ENCODE data around the gene GON4L.
"Not testable (repeated sequence)": the region's sequence is repeated elsewhere in the genome, so short reads cannot be mapped to it uniquely, and the experiment has no call there.

The GON4L gene

GRCh38 chr1:155816351-155816750 lies 40.7 kb downstream of the GON4L start:
- H3K9ac ChIP-seq (ENCODE audit: low read length in 2 of 2), result no peak overlapping the region
- H3K9me3 ChIP-seq (ENCODE audit: control insufficient read depth in 2 of 2, low read length in 2 of 2), result no peaks in the 10 kb centered on the region
- no peak overlapping the region for H3K27ac ChIP-seq (ENCODE audit: low read length)
- H3K27me3 ChIP-seq (ENCODE audit: control insufficient read depth in 1 of 2, insufficient read depth in 2 of 2, low read length in 2 of 2), result no peaks in the 10 kb centered on the region
- no peaks in the 10 kb centered on the region for H3K4me1 ChIP-seq (ENCODE audit: control insufficient read depth, insufficient read depth, low read length)
- H3K36me3 ChIP-seq (ENCODE audit: control insufficient read depth in 2 of 2, insufficient read depth in 2 of 2, low read length in 2 of 2), result peaks cover 25 to 31% of the 10 kb centered on the region in 2 donors
- H3K4me3 ChIP-seq (ENCODE audit: low read length in 2 of 2), result no peak overlapping the region

- H3K27ac ChIP-seq (ENCODE audit: low read length), result no peak overlapping the region
- H3K9me3 ChIP-seq (ENCODE audit: control insufficient read depth in 2 of 2, low read length in 2 of 2), result no peaks in the 10 kb centered on the region
- no peak overlapping the region for H3K4me3 ChIP-seq (ENCODE audit: low read length in 2 of 2)
- H3K9ac ChIP-seq (ENCODE audit: low read length in 2 of 2), result no peak overlapping the region
- H3K27me3 ChIP-seq (ENCODE audit: control insufficient read depth in 1 of 2, insufficient read depth in 2 of 2, low read length in 2 of 2), result no peaks in the 10 kb centered on the region
- H3K36me3 ChIP-seq (ENCODE audit: control insufficient read depth in 2 of 2, insufficient read depth in 2 of 2, low read length in 2 of 2), result peaks cover 15 to 24% of the 10 kb centered on the region in 2 donors
- no peaks in the 10 kb centered on the region for H3K4me1 ChIP-seq (ENCODE audit: control insufficient read depth, insufficient read depth, low read length)
These were observed 43.3 kb downstream of the GON4L start for GRCh38 chr1:155813672-155814071.

- Histone ChIP-seq H3K4me3 (ENCODE audit: low read length in 2 of 2) (no peak overlapping the region), H3K4me1 (ENCODE audit: control insufficient read depth, insufficient read depth, low read length) (no peaks in the 10 kb centered on the region), H3K36me3 (ENCODE audit: control insufficient read depth in 2 of 2, insufficient read depth in 2 of 2, low read length in 2 of 2) (peaks cover 10 to 23% of the 10 kb centered on the region in 2 donors), H3K9me3 (ENCODE audit: control insufficient read depth in 2 of 2, low read length in 2 of 2) (no peaks in the 10 kb centered on the region), H3K27me3 (ENCODE audit: control insufficient read depth in 1 of 2, insufficient read depth in 2 of 2, low read length in 2 of 2) (no peaks in the 10 kb centered on the region), H3K27ac (ENCODE audit: low read length) (no peak overlapping the region), H3K9ac (ENCODE audit: low read length in 2 of 2) (no peak overlapping the region)
These were observed 44.1 kb downstream of the GON4L start for GRCh38 chr1:155812878-155813277.

- H3K36me3 ChIP-seq (ENCODE audit: control insufficient read depth in 2 of 2, insufficient read depth in 2 of 2, low read length in 2 of 2), result peaks cover 11 to 29% of the 10 kb centered on the region in 2 donors
These were observed 47.9 kb downstream of the GON4L start for GRCh38 chr1:155809088-155809487.

GRCh38 chr1:155801149-155801548 lies 55.9 kb downstream of the GON4L start:
- no peaks in the 10 kb centered on the region for H3K4me1 ChIP-seq (ENCODE audit: control insufficient read depth, insufficient read depth, low read length)
- H3K9ac ChIP-seq (ENCODE audit: low read length in 2 of 2), result no peak overlapping the region
- H3K9me3 ChIP-seq (ENCODE audit: control insufficient read depth in 2 of 2, low read length in 2 of 2), result no peaks in the 10 kb centered on the region
- no peak overlapping the region for H3K27ac ChIP-seq (ENCODE audit: low read length)
- H3K36me3 ChIP-seq (ENCODE audit: control insufficient read depth in 2 of 2, insufficient read depth in 2 of 2, low read length in 2 of 2), result peaks cover 22 to 23% of the 10 kb centered on the region in 2 donors
- H3K4me3 ChIP-seq (ENCODE audit: low read length in 2 of 2), result no peak overlapping the region
- H3K27me3 ChIP-seq (ENCODE audit: control insufficient read depth in 1 of 2, insufficient read depth in 2 of 2, low read length in 2 of 2), result no peaks in the 10 kb centered on the region

More at GRCh38 chr1:155809088-155809487, 47.9 kb downstream of the GON4L start:
- Histone ChIP-seq H3K4me1 (ENCODE audit: control insufficient read depth, insufficient read depth, low read length) (no peaks in the 10 kb centered on the region), H3K27ac (ENCODE audit: low read length) (no peak overlapping the region), H3K27me3 (ENCODE audit: control insufficient read depth in 1 of 2, insufficient read depth in 2 of 2, low read length in 2 of 2) (no peaks in the 10 kb centered on the region), H3K9me3 (ENCODE audit: control insufficient read depth in 2 of 2, low read length in 2 of 2) (no peaks in the 10 kb centered on the region), H3K9ac (ENCODE audit: low read length in 2 of 2) (no peak overlapping the region), H3K4me3 (ENCODE audit: low read length in 2 of 2) (no peak overlapping the region)

- H3K36me3 ChIP-seq (ENCODE audit: control insufficient read depth in 2 of 2, insufficient read depth in 2 of 2, low read length in 2 of 2), result peaks cover 9 to 11% of the 10 kb centered on the region in 2 donors
- not testable (repeated sequence) for H3K4me1 ChIP-seq (ENCODE audit: control insufficient read depth, insufficient read depth, low read length); H3K9ac ChIP-seq (ENCODE audit: low read length in 2 of 2); H3K9me3 ChIP-seq (ENCODE audit: control insufficient read depth in 2 of 2, low read length in 2 of 2); H3K27ac ChIP-seq (ENCODE audit: low read length); H3K27me3 ChIP-seq (ENCODE audit: control insufficient read depth in 1 of 2, insufficient read depth in 2 of 2, low read length in 2 of 2); H3K4me3 ChIP-seq (ENCODE audit: low read length in 2 of 2)
These were observed 61.4 kb downstream of the GON4L start for GRCh38 chr1:155795618-155796017.

- no peak overlapping the region for H3K9ac ChIP-seq (ENCODE audit: low read length in 2 of 2)
- H3K4me1 ChIP-seq (ENCODE audit: control insufficient read depth, insufficient read depth, low read length), result no peaks in the 10 kb centered on the region
- H3K27me3 ChIP-seq (ENCODE audit: control insufficient read depth in 1 of 2, insufficient read depth in 2 of 2, low read length in 2 of 2), result no peaks in the 10 kb centered on the region
- H3K36me3 ChIP-seq (ENCODE audit: control insufficient read depth in 2 of 2, insufficient read depth in 2 of 2, low read length in 2 of 2), result peaks cover 13% of the 10 kb centered on the region in 2 donors
- no peak overlapping the region for H3K27ac ChIP-seq (ENCODE audit: low read length)
- no peaks in the 10 kb centered on the region for H3K9me3 ChIP-seq (ENCODE audit: control insufficient read depth in 2 of 2, low read length in 2 of 2)
- H3K4me3 ChIP-seq (ENCODE audit: low read length in 2 of 2), result no peak overlapping the region
These were observed 62.3 kb downstream of the GON4L start for GRCh38 chr1:155794605-155795245.

GRCh38 chr1:155793213-155793612 lies 63.8 kb downstream of the GON4L start:
- Histone ChIP-seq H3K4me3 (ENCODE audit: low read length in 2 of 2) (no peak overlapping the region), H3K27me3 (ENCODE audit: control insufficient read depth in 1 of 2, insufficient read depth in 2 of 2, low read length in 2 of 2) (no peaks in the 10 kb centered on the region), H3K36me3 (ENCODE audit: control insufficient read depth in 2 of 2, insufficient read depth in 2 of 2, low read length in 2 of 2) (peaks cover 7 to 9% of the 10 kb centered on the region in 2 donors), H3K27ac (ENCODE audit: low read length) (no peak overlapping the region), H3K4me1 (ENCODE audit: control insufficient read depth, insufficient read depth, low read length) (no peaks in the 10 kb centered on the region), H3K9ac (ENCODE audit: low read length in 2 of 2) (no peak overlapping the region), H3K9me3 (ENCODE audit: control insufficient read depth in 2 of 2, low read length in 2 of 2) (no peaks in the 10 kb centered on the region)

- peaks cover 20 to 31% of the 10 kb centered on the region in 2 donors for H3K36me3 ChIP-seq (ENCODE audit: control insufficient read depth in 2 of 2, insufficient read depth in 2 of 2, low read length in 2 of 2)
- H3K27ac ChIP-seq (ENCODE audit: low read length), result no peak overlapping the region
- H3K9me3 ChIP-seq (ENCODE audit: control insufficient read depth in 2 of 2, low read length in 2 of 2), result no peaks in the 10 kb centered on the region
- no peaks in the 10 kb centered on the region for H3K27me3 ChIP-seq (ENCODE audit: control insufficient read depth in 1 of 2, insufficient read depth in 2 of 2, low read length in 2 of 2)
- no peak overlapping the region for H3K4me3 ChIP-seq (ENCODE audit: low read length in 2 of 2)
- no peak overlapping the region for H3K9ac ChIP-seq (ENCODE audit: low read length in 2 of 2)
- H3K4me1 ChIP-seq (ENCODE audit: control insufficient read depth, insufficient read depth, low read length), result no peaks in the 10 kb centered on the region
These were observed 79.4 kb downstream of the GON4L start for GRCh38 chr1:155777582-155777981.

- peaks cover 29 to 30% of the 10 kb centered on the region in 2 donors for H3K36me3 ChIP-seq (ENCODE audit: control insufficient read depth in 2 of 2, insufficient read depth in 2 of 2, low read length in 2 of 2)
These were observed 80.6 kb downstream of the GON4L start for GRCh38 chr1:155776414-155776813.

GRCh38 chr1:155773221-155773620 lies 83.8 kb downstream of the GON4L start:
- H3K4me1 ChIP-seq (ENCODE audit: control insufficient read depth, insufficient read depth, low read length), result no peaks in the 10 kb centered on the region
- H3K27ac ChIP-seq (ENCODE audit: low read length), result no peak overlapping the region
- H3K9me3 ChIP-seq (ENCODE audit: control insufficient read depth in 2 of 2, low read length in 2 of 2), result no peaks in the 10 kb centered on the region
- H3K36me3 ChIP-seq (ENCODE audit: control insufficient read depth in 2 of 2, insufficient read depth in 2 of 2, low read length in 2 of 2), result peaks cover 37 to 50% of the 10 kb centered on the region in 2 donors
- H3K27me3 ChIP-seq (ENCODE audit: control insufficient read depth in 1 of 2, insufficient read depth in 2 of 2, low read length in 2 of 2), result no peaks in the 10 kb centered on the region
- H3K9ac ChIP-seq (ENCODE audit: low read length in 2 of 2), result no peak overlapping the region
- H3K4me3 ChIP-seq (ENCODE audit: low read length in 2 of 2), result no peak overlapping the region

More at GRCh38 chr1:155776414-155776813, 80.6 kb downstream of the GON4L start:
- Histone ChIP-seq H3K27me3 (ENCODE audit: control insufficient read depth in 1 of 2, insufficient read depth in 2 of 2, low read length in 2 of 2) (no peaks in the 10 kb centered on the region), H3K4me3 (ENCODE audit: low read length in 2 of 2) (no peak overlapping the region), H3K4me1 (ENCODE audit: control insufficient read depth, insufficient read depth, low read length) (no peaks in the 10 kb centered on the region), H3K27ac (ENCODE audit: low read length) (no peak overlapping the region), H3K9me3 (ENCODE audit: control insufficient read depth in 2 of 2, low read length in 2 of 2) (no peaks in the 10 kb centered on the region), H3K9ac (ENCODE audit: low read length in 2 of 2) (no peak overlapping the region)

All from stomach smooth muscle (tissue), 2 donors.